HCT116 (cell line): Measurements from ENCODE around the gene CILP2.

Experiments used
- FOSL1 ChIP-seq: IDR thresholded peaks from 2 replicates; pipeline ENCODE4 v1.6.1; 2012; ENCODE audit warnings: low read depth
- POLR2A ChIP-seq: IDR thresholded peaks from 2 replicates; pipeline ENCODE4 v1.7.0; 2011; ENCODE audit warnings: borderline replicate concordance; ENCODE audit not compliant: insufficient read depth, insufficient read length; ENCODE audit errors: extremely low read depth
- SRF ChIP-seq: IDR thresholded peaks from 2 replicates; pipeline ENCODE4 v1.6.1; 2012; ENCODE audit warnings: low read depth
- TF ChIP-seq, protein P1 (sequence below): IDR thresholded peaks from 2 replicates; pipeline ENCODE4 v1.6.1; 2012; ENCODE audit warnings: low read depth

DNA sequence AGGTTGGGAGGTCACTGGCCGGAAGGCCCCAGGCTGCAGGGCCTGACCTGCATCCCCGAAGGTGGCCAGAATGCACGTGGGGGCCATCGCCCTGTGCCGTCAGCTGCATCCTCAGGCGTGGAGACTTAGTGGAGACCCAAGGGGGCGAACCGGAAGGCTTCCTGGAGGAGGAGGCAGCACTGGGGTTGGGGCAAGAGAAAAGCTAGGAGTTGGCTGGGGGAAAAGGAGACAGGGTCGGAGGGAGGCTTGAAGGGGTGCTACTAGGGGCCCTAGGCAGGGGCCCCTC, 10.8 kb upstream of the CILP2 start:
- TF ChIP-seq, protein P1, sequence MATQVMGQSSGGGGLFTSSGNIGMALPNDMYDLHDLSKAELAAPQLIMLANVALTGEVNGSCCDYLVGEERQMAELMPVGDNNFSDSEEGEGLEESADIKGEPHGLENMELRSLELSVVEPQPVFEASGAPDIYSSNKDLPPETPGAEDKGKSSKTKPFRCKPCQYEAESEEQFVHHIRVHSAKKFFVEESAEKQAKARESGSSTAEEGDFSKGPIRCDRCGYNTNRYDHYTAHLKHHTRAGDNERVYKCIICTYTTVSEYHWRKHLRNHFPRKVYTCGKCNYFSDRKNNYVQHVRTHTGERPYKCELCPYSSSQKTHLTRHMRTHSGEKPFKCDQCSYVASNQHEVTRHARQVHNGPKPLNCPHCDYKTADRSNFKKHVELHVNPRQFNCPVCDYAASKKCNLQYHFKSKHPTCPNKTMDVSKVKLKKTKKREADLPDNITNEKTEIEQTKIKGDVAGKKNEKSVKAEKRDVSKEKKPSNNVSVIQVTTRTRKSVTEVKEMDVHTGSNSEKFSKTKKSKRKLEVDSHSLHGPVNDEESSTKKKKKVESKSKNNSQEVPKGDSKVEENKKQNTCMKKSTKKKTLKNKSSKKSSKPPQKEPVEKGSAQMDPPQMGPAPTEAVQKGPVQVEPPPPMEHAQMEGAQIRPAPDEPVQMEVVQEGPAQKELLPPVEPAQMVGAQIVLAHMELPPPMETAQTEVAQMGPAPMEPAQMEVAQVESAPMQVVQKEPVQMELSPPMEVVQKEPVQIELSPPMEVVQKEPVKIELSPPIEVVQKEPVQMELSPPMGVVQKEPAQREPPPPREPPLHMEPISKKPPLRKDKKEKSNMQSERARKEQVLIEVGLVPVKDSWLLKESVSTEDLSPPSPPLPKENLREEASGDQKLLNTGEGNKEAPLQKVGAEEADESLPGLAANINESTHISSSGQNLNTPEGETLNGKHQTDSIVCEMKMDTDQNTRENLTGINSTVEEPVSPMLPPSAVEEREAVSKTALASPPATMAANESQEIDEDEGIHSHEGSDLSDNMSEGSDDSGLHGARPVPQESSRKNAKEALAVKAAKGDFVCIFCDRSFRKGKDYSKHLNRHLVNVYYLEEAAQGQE: no peak
- TF ChIP-seq SRF (no peak), POLR2A (no peak), FOSL1 (no peak)
